HG03575 (cell line): ENCODE measurements around the gene MMP8.
"Not testable (repeated sequence)": the region's sequence is repeated elsewhere in the genome, so short reads cannot be mapped to it uniquely, and the experiment has no call there.

ENCODE experiments used
- ATAC-seq: cut with Tn5 transposase; IDR thresholded peaks from one replicate; pipeline ENCODE4 v1.9.1; 2021; ENCODE audit not compliant: unreplicated experiment, insufficient number of reproducible peaks, low FRiP score; ENCODE audit errors: extremely low read depth

MMP8 gene, protein sequence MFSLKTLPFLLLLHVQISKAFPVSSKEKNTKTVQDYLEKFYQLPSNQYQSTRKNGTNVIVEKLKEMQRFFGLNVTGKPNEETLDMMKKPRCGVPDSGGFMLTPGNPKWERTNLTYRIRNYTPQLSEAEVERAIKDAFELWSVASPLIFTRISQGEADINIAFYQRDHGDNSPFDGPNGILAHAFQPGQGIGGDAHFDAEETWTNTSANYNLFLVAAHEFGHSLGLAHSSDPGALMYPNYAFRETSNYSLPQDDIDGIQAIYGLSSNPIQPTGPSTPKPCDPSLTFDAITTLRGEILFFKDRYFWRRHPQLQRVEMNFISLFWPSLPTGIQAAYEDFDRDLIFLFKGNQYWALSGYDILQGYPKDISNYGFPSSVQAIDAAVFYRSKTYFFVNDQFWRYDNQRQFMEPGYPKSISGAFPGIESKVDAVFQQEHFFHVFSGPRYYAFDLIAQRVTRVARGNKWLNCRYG

GRCh38 chr11:102724904-102725500, at the start of gene MMP8:
MMP8 (minus strand) TSS chr11:102724954; CDS start chr11:102724855, 99 bp downstream.
- ATAC-seq, result no peak

DNA sequence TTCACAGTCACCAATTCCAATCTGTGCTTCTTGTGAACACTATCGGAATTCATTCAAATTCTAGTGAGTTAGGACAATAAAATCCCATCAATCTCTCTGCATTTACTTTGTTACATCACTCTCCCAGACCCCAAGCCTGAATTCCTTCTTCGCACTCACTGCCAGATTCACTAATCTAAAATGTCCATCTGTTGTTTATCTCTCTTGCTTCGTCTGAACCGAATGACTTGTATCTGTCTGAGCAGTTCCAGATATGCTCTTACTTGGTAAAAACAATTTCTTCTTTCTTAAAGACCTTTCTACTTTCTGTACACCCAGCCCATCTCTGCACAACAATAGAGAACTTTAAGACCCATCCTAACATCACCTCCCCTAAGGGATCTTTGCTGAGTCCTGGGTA, 48.6 kb upstream of the MMP8 start:
- no peak for ATAC-seq

GRCh38 chr11:102771351-102771750, 46.6 kb upstream of the MMP8 start:
- no peak for ATAC-seq

DNA sequence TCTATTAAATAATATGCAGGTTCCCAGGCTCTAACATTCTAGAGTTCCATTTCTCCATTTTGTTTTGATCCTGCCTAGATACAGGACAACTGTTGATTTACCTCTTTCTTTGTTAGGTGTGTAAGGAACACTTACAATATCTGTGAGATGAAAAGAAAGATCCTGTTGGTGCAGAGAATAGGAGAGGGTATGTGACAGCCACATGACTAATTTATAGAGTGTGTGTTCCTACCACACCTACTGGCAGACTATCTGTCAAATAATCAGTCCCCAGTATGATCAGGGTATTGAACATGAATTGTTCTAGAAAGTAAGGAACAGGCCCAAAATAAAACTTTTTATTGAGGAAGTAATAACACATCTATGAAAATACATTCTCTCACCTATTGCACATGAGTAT, 45.4 kb upstream of the MMP8 start:
- no peak for ATAC-seq

- no peak for ATAC-seq
Measured at GRCh38 chr11:102767800-102768199, 43.0 kb upstream of the MMP8 start.

DNA sequence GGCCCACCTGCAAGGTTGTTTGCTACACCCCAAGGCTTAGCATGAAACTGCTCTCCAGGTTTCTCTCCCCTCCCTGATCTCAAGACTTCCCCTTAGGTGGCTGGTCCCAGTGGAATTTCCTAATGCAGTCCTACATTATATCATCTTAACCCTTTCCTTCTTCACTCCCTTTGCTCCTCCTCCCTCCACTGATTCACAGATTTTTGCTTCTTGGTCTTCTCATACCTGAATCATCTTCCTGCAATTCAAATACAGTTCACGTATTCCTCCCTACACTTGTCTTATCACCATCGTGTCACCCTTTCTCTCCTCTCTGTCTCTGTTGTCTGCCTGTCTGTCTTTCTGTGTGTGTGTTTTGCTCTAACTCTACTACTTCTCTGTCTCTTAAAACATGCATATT, 38.7 kb upstream of the MMP8 start:
- no peak for ATAC-seq

DNA sequence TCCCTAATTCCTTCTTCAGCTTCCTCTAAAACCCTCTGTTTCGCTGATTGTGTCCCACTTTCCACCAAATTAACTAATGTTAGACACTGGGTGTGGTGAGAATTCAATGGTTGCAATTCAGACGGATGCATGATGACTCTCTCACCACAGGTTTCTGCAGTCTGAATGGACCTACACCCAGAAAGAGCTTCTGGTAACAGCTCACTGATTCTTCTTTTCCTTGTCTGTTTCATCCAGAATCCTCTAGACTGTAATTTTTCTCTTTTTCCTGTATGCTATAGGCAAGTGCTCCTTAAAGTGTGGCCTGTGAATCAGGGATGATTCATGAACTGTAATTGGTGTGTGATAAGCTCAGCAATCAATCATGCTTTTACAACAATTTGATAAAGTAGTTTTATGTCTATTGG, 37.6 kb upstream of the MMP8 start:
- no peak for ATAC-seq

DNA sequence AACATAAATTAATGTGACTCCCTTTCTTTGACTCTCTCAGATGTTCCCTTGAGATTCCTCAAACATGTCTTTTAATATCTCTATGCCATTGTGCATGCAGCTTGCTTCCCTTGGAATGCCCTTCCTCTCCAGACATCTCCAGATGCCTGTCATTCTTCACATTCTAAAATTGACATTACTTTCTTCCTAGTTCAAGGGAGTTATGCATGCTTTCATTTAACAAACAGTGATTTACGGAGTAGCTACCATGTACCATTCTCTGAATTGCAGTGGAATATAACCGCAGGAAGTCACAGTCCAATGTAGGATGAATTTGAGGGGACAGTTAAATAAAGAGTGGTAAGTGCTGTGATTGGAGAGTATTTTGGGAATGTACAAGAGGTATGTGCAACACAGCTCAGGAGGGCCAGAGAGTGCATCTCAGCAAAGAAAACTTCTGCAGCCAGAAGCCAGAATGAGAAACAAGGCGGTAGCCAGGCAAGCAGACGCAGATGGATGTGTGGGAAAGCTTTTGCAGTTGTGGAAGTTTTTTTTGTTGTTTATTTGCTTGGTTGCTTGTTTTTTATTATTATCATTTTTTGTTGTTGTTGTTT, 37.0 kb upstream of the MMP8 start:
- ATAC-seq, result no peak

GRCh38 chr11:102760344-102761035, 35.7 kb upstream of the MMP8 start:
- no peak for ATAC-seq

GRCh38 chr11:102757823-102758549, 33.2 kb upstream of the MMP8 start:
- ATAC-seq, result no peak

GRCh38 chr11:102753267-102753666, 28.5 kb upstream of the MMP8 start:
- no peak for ATAC-seq

GRCh38 chr11:102751673-102752072, 26.9 kb upstream of the MMP8 start:
- ATAC-seq, result no peak

DNA sequence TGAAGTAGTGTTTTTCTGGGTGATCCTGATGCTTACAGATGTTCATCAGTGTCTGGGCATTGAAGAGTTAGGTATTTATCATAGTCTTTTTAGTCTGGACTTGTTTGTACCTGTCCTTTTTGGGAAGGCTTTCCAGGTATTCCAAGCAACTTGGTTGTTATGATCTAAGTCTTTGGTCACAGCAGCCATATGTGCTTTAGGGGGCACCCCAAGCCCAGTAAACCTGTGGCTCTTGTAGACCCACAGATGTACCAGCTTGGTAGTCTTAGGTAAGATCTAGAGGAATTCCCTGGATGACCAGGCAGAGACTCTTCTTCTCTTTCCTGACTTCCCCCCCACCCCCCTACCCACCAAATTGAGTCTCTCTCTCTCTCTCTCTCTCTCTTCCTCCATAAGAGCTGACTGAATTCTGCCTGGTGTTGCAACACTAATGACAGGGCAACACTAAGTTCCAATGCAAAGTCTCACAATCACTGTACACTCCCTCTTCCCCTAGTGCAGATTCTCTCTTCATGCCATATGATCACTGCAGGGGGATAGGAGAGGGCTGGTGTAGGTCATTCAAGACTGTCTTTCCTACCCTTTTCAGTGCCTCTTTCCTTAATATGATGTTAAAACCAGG, 24.5 kb upstream of the MMP8 start:
- ATAC-seq, result no peak

DNA sequence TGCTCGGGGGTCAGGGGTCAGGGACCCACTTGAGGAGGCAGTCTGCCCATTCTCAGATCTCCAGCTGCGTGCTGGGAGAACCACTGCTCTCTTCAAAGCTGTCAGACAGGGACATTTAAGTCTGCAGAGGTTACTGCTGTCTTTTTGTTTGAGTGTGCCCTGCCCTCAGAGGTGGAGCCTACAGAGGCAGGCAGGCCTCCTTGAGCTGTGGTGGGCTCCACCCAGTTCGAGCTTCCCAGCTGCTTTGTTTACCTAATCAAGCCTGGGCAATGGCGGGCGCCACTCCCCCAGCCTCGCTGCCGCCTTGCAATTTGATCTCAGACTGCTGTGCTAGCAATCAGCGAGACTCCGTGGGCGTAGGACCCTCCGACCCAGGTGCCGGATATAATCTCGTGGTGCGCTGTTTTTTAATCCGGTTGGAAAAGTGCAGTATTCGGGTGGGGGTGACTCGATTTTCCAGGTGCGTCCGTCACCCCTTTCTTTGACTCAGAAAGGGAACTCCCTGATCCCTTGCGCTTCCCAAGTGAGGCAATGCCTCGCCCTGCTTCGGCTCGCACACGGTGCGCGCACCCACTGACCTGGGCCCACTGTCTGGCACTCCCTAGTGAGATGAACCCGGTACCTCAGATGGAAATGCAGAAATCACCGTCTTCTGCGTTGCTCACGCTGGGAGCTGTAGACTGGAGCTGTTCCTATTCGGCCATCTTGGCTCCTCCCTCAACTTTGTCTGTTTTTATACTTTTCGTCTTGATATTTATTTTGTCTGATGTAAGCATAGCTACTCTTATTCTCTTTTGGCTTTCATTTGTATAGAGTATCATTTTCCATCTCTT, 22.2 kb upstream of the MMP8 start:
- not testable (repeated sequence) for ATAC-seq

GRCh38 chr11:102734650-102735049, 9.9 kb upstream of the MMP8 start:
- no peak for ATAC-seq

- no peak for ATAC-seq
Measured at GRCh38 chr11:102733232-102733875, 8.6 kb upstream of the MMP8 start.

GRCh38 chr11:102730944-102731343, 6.2 kb upstream of the MMP8 start:
- ATAC-seq, result not testable (repeated sequence)
